Gastrocnemius medialis (tissue), 4 donors: ENCODE data around the gene ERC1. TPM values are rescaled to one million over a fixed set of nuclear protein-coding genes. Genes with fewer than 3 reads are reported as not detected.
A peak's percentile ranks its signal among the peaks of the same experiment; 100 is the strongest.

Source experiments
- ATAC-seq, 2 donors: fragments of 150-250 bp; one replicate each; pipeline ENCODE4 v1.9.1; 2016
- DNase-seq, 2 donors: peaks; one replicate each; pipeline ENCODE4 v3.0.0-alpha.2; 2019
- H3K27ac ChIP-seq, 4 donors: fragments of 200-600 bp; sonication (generic); 1 replicate in 1 of 4; 2 replicates in 3 of 4; pipeline ENCODE4 v1.5.1; 2016 to 2018; ENCODE audit warnings: mild to moderate bottlenecking in 2 of 4, moderate library complexity in 1 of 4
- H3K27me3 ChIP-seq, 3 donors: fragments of 200-600 bp; sonication (generic) in 2 of 3; 1 replicate in 1 of 3; 2 replicates in 2 of 3; pipeline versions ENCODE4 v1.5.1 to v1.6.0; 2016 to 2019; ENCODE audit warnings: mild to moderate bottlenecking in 1 of 3, moderate library complexity in 1 of 3
- H3K36me3 ChIP-seq, 2 donors: fragments of 200-600 bp; sonication (generic) in 1 of 2; one replicate each; pipeline ENCODE4 v1.5.1; 2017 to 2018
- H3K4me1 ChIP-seq, 2 donors: fragments of 200-600 bp; sonication (generic) in 1 of 2; one replicate each; pipeline ENCODE4 v1.5.1; 2016 to 2017; ENCODE audit warnings: mild to moderate bottlenecking in 2 of 2
- H3K4me3 ChIP-seq, 4 donors: fragments of 200-600 bp; sonication (generic) in 3 of 4; 1 replicate in 1 of 4; 2 replicates in 3 of 4; pipeline ENCODE4 v1.5.1; 2016 to 2019; ENCODE audit warnings: mild to moderate bottlenecking in 2 of 4
- H3K9me3 ChIP-seq, 3 donors: fragments of 200-600 bp; sonication (generic) in 2 of 3; 1 replicate in 1 of 3; 2 replicates in 2 of 3; pipeline ENCODE4 v1.5.1; 2016 to 2019
- POLR2A ChIP-seq, 2 donors: fragments of 450-650 bp; IDR thresholded peaks; one replicate each; pipeline ENCODE4 v1.6.1; 2017; ENCODE audit warnings: antibody characterized with exemption in 2 of 2, mild to moderate bottlenecking in 2 of 2, moderate library complexity in 2 of 2
- in situ Hi-C, 4 donors: fragments of 200-750 bp; cut with MboI; loops; one replicate each; pipeline versions ENCODE4 v1.15.0 to v1.8.0; 2017; ENCODE audit warnings: low sequenced_read_pairs in 4 of 4
- intact Hi-C: fragments of 100-400 bp; cut with DNase I; formaldehyde crosslinking; loops from one replicate; pipeline ENCODE4 v1.15.1; 2023; ENCODE audit warnings: low total_unique reads
- total RNA-seq, 4 donors: library from RNA; depleted of rRNA; stranded (reverse); fragments of >200 nt; gene quantifications; one replicate each; pipeline versions ENCODE4 v1.1.0 to v1.2.3, GENCODE V29; 2016
- TF ChIP-seq, protein P1 (sequence below), 5 experiments: fragments of 450-650 bp in 3 of 5; fragments of 200-600 bp in 2 of 5; sonication (generic) in 2 of 5; IDR thresholded peaks in 4 of 5; conservative IDR thresholded peaks in 1 of 5; 1 replicate in 4 of 5; 2 replicates in 1 of 5; pipeline ENCODE4 v1.5.1; 2016 to 2019; ENCODE audit warnings: antibody characterized with exemption in 5 of 5, mild to moderate bottlenecking in 3 of 5, moderate library complexity in 3 of 5

The ERC1 gene
- total RNA-seq, 4 donors from 2014 or later: 20.3 to 39.1 (median 23.5) TPM

DNA sequence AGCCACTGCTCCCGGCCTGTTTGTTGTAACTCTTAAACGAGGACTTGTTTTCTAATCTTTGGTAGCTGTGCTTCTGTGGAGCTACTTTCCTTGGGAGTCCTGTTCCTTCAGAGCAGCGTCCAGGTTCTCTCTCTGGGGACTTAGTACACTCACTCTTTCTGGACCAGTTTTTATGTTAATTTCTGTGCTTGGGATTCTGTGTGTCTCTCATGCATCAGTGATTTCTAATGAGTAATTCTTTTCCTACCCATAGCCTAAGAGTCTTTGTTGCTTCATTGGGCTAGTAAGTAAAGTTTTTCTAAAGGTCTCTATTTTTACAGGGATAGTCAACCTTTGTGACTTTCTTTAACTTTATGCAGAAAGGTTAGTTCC is 314.0 kb downstream of the ERC1 start:
- in situ Hi-C loops (no loop called here), intact Hi-C loops (no loop called here)
- H3K4me1 ChIP-seq: peaks cover 0 to 6% of the 10 kb centered on the region in 2 donors
- no peaks in the 10 kb centered on the region for H3K9me3 ChIP-seq
- no peak for TF ChIP-seq POLR2A (IDR thresholded peaks at IDR 0.05)
- TF ChIP-seq, protein P1, sequence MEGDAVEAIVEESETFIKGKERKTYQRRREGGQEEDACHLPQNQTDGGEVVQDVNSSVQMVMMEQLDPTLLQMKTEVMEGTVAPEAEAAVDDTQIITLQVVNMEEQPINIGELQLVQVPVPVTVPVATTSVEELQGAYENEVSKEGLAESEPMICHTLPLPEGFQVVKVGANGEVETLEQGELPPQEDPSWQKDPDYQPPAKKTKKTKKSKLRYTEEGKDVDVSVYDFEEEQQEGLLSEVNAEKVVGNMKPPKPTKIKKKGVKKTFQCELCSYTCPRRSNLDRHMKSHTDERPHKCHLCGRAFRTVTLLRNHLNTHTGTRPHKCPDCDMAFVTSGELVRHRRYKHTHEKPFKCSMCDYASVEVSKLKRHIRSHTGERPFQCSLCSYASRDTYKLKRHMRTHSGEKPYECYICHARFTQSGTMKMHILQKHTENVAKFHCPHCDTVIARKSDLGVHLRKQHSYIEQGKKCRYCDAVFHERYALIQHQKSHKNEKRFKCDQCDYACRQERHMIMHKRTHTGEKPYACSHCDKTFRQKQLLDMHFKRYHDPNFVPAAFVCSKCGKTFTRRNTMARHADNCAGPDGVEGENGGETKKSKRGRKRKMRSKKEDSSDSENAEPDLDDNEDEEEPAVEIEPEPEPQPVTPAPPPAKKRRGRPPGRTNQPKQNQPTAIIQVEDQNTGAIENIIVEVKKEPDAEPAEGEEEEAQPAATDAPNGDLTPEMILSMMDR (IDR thresholded peaks at IDR 0.05 in 4 of 5, conservative IDR thresholded peaks at IDR 0.05 in 1 of 5): no peak
- no peaks in the 10 kb centered on the region for H3K27me3 ChIP-seq
- H3K27ac ChIP-seq: peak overlapping the region in 1 of 4 donors; percentile 8
- H3K4me3 ChIP-seq: no peak overlapping the region
- peak in 1 of 2 donors; percentile 15 for DNase-seq
- no peak for ATAC-seq
- H3K36me3 ChIP-seq: peaks cover 0 to under 1% of the 10 kb centered on the region in 2 donors

DNA sequence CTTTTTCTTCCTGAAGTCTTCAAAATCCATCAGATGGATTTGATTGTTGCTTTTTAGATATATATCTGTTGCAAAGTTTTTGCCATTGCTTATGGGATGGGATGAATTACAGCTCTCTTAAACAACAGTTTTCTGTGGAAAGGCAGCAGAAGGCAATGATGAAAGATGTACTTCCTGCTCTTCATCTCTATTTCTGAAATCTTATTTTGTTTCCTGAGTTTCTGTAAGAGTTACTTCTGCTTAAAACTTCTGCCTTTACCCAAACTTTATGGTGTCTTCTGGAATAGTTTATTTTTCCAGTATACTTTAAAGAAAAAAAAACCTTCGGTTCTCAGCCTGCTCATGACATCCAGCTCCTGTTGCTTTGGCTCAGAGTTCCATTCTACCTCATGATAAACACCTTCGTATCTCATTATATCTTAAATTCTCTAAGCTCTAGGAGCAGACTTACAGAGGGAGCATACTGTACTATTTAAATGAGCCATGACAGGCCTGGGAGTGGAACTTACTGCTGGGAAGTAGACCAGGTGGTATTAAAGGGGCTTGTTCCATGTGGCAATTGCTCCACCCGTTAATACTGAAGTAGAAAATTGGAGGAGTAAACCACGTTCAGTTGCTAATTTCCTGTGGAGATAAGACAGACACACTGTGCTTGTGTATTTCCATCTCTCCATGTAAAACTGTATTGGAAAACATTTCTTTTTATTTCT is 314.9 kb downstream of the ERC1 start:
- ATAC-seq (no peak), DNase-seq (no peak)
- H3K4me3 ChIP-seq: no peak overlapping the region
- TF ChIP-seq, protein P1 (IDR thresholded peaks at IDR 0.05 in 4 of 5, conservative IDR thresholded peaks at IDR 0.05 in 1 of 5): no peak
- TF ChIP-seq POLR2A (IDR thresholded peaks at IDR 0.05): no peak
- no peaks in the 10 kb centered on the region for H3K27me3 ChIP-seq
- H3K9me3 ChIP-seq: no peaks in the 10 kb centered on the region
- intact Hi-C loops: no loop called here
- no peaks in the 10 kb centered on the region for H3K36me3 ChIP-seq
- in situ Hi-C loops: no loop called here
- H3K27ac ChIP-seq: no peak overlapping the region
- H3K4me1 ChIP-seq: peaks cover 0 to 6% of the 10 kb centered on the region in 2 donors

DNA sequence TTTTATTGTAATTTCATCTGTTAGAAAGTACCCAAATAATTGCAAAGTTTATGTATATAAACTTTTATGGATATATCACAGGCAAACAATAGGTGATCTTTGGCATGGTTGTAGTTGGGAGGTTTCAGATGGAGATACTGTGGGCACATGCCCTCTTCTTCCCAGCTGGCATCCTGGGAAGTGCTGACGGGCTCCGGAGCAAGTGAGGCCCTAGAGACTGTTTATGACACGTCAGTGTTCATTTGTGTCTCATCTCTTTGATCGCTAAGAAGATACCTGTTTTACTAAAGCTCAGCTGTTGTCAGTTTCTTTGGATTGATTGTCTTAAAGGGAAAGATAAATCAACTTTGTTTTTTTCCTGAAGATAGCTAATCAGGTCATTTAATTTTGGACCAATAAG is 315.8 kb downstream of the ERC1 start:
- Histone ChIP-seq H3K27me3 (no peaks in the 10 kb centered on the region), H3K36me3 (no peaks in the 10 kb centered on the region), H3K9me3 (no peaks in the 10 kb centered on the region), H3K4me3 (no peak overlapping the region), H3K4me1 (peaks cover 0 to 6% of the 10 kb centered on the region in 2 donors), H3K27ac (no peak overlapping the region)
- intact Hi-C loops (no loop called here), in situ Hi-C loops (no loop called here)
- DNase-seq: no peak
- TF ChIP-seq, protein P1 (IDR thresholded peaks at IDR 0.05 in 4 of 5, conservative IDR thresholded peaks at IDR 0.05 in 1 of 5): no peak
- TF ChIP-seq POLR2A (IDR thresholded peaks at IDR 0.05): no peak
- ATAC-seq: no peak

DNA sequence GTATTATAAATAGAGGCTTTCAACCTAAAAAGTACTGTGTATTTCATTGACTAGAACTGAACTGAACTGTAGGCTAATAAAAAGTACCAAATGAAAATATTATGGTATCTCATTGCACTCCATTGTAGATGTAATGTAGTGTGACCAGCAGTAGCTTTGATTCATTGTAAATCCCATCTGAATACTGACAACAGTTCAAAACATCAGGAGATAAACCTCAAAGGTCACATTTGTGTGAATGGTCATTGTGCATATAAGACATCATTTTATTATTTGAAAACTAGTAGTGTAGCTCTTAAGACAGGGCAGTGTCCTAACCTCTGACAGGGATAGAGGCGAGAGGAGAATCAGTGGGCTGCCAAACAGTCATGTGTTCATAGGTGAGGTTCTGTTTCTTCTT is 316.8 kb downstream of the ERC1 start:
- H3K27me3 ChIP-seq: no peaks in the 10 kb centered on the region

More for the DNA sequence above, 316.8 kb downstream of the ERC1 start:
- intact Hi-C loops (no loop called here), in situ Hi-C loops (no loop called here)
- no peaks in the 10 kb centered on the region for H3K9me3 ChIP-seq
- DNase-seq: no peak
- H3K4me1 ChIP-seq: peaks cover 0 to 6% of the 10 kb centered on the region in 2 donors
- TF ChIP-seq, protein P1 (IDR thresholded peaks at IDR 0.05 in 4 of 5, conservative IDR thresholded peaks at IDR 0.05 in 1 of 5): no peak
- no peak for TF ChIP-seq POLR2A (IDR thresholded peaks at IDR 0.05)
- no peaks in the 10 kb centered on the region for H3K36me3 ChIP-seq
- H3K4me3 ChIP-seq: no peak overlapping the region
- no peak overlapping the region for H3K27ac ChIP-seq
- no peak for ATAC-seq
